GM21576 (cell line): ENCODE measurements around the gene COL4A1.

Source experiments
- ATAC-seq: cut with Tn5 transposase; IDR thresholded peaks from one replicate; pipeline ENCODE4 v1.9.1; 2021; ENCODE audit warnings: mild to moderate bottlenecking, moderate library complexity; ENCODE audit not compliant: unreplicated experiment

Gene COL4A1

GRCh38 chr13:110206996-110207395, 100.0 kb downstream of the COL4A1 start:
- no peak for ATAC-seq

GRCh38 chr13:110206185-110206584, 100.8 kb downstream of the COL4A1 start:
- no peak for ATAC-seq

GRCh38 chr13:110201114-110201513, 105.8 kb downstream of the COL4A1 start:
- no peak for ATAC-seq

- ATAC-seq = no peak
Measured at GRCh38 chr13:110200276-110200870, 106.6 kb downstream of the COL4A1 start.

- no peak for ATAC-seq
Measured at GRCh38 chr13:110199046-110199831, 107.7 kb downstream of the COL4A1 start.

- no peak for ATAC-seq
Measured at GRCh38 chr13:110197471-110197870, 109.5 kb downstream of the COL4A1 start.

- ATAC-seq = no peak
Measured at GRCh38 chr13:110197026-110197425, 109.9 kb downstream of the COL4A1 start.

- ATAC-seq = no peak
Measured at GRCh38 chr13:110195547-110196485, 111.1 kb downstream of the COL4A1 start.

- no peak for ATAC-seq
Measured at GRCh38 chr13:110194451-110194850, 112.5 kb downstream of the COL4A1 start.

GRCh38 chr13:110193491-110193890, 113.5 kb downstream of the COL4A1 start:
- no peak for ATAC-seq

GRCh38 chr13:110192472-110192871, 114.5 kb downstream of the COL4A1 start:
- no peak for ATAC-seq

- ATAC-seq = no peak
Measured at GRCh38 chr13:110187641-110188161, 119.3 kb downstream of the COL4A1 start.

- no peak for ATAC-seq
Measured at GRCh38 chr13:110186231-110186855, 120.6 kb downstream of the COL4A1 start.

GRCh38 chr13:110185696-110186095, 121.3 kb downstream of the COL4A1 start:
- ATAC-seq = no peak

- ATAC-seq = no peak
Measured at GRCh38 chr13:110183910-110184309, 123.0 kb downstream of the COL4A1 start.

GRCh38 chr13:110182461-110182860, 124.5 kb downstream of the COL4A1 start:
- ATAC-seq = no peak

GRCh38 chr13:110182003-110182402, 125.0 kb downstream of the COL4A1 start:
- no peak for ATAC-seq

GRCh38 chr13:110179857-110180147, 127.2 kb downstream of the COL4A1 start:
- no peak for ATAC-seq

GRCh38 chr13:110179116-110179856, 127.7 kb downstream of the COL4A1 start:
- no peak for ATAC-seq

- ATAC-seq = no peak
Measured at GRCh38 chr13:110177790-110178189, 129.2 kb downstream of the COL4A1 start.
